ENCODE measurements around the gene SLC35A1.

- TF ChIP-seq KLF1 (tag by site-specific recombination; IDR thresholded peaks at IDR 0.05) (no peak), MYNN (tag by site-specific recombination; IDR thresholded peaks at IDR 0.05; ENCODE audit: borderline replicate concordance) (no peak), ZFP69B (tag by site-specific recombination; IDR thresholded peaks at IDR 0.05) (no peak), ZBTB21 (tag by site-specific recombination; IDR thresholded peaks at IDR 0.05) (no peak), ZNF24 (tag by site-specific recombination; IDR thresholded peaks at IDR 0.05) (no peak), ZNF473 (tag by site-specific recombination; IDR thresholded peaks at IDR 0.05) (no peak), ZNF626 (tag by site-specific recombination; IDR thresholded peaks at IDR 0.05) (no peak), KLF9 (tag by site-specific recombination; IDR thresholded peaks at IDR 0.05; ENCODE audit: low read depth) (no peak), ZNF175 (tag by site-specific recombination; IDR thresholded peaks at IDR 0.05) (no peak), SCRT2 (tag by site-specific recombination; IDR thresholded peaks at IDR 0.05) (no peak)
- TF ChIP-seq, protein P1, sequence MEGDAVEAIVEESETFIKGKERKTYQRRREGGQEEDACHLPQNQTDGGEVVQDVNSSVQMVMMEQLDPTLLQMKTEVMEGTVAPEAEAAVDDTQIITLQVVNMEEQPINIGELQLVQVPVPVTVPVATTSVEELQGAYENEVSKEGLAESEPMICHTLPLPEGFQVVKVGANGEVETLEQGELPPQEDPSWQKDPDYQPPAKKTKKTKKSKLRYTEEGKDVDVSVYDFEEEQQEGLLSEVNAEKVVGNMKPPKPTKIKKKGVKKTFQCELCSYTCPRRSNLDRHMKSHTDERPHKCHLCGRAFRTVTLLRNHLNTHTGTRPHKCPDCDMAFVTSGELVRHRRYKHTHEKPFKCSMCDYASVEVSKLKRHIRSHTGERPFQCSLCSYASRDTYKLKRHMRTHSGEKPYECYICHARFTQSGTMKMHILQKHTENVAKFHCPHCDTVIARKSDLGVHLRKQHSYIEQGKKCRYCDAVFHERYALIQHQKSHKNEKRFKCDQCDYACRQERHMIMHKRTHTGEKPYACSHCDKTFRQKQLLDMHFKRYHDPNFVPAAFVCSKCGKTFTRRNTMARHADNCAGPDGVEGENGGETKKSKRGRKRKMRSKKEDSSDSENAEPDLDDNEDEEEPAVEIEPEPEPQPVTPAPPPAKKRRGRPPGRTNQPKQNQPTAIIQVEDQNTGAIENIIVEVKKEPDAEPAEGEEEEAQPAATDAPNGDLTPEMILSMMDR (tag by site-specific recombination; IDR thresholded peaks at IDR 0.05), result no peak
- TF ChIP-seq, protein P2, sequence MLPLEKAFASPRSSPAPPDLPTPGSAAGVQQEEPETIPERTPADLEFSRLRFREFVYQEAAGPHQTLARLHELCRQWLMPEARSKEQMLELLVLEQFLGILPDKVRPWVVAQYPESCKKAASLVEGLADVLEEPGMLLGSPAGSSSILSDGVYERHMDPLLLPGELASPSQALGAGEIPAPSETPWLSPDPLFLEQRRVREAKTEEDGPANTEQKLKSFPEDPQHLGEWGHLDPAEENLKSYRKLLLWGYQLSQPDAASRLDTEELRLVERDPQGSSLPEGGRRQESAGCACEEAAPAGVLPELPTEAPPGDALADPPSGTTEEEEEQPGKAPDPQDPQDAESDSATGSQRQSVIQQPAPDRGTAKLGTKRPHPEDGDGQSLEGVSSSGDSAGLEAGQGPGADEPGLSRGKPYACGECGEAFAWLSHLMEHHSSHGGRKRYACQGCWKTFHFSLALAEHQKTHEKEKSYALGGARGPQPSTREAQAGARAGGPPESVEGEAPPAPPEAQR (tag by site-specific recombination; IDR thresholded peaks at IDR 0.05), result no peak
These were observed 69.0 kb downstream of the SLC35A1 start for GRCh38 chr6:87541744-87542143.
